ENCODE results near the gene FAM193A.
"Not testable (repeated sequence)": the region's sequence is repeated elsewhere in the genome, so short reads cannot be mapped to it uniquely, and the experiment has no call there.

Gene FAM193A, protein sequence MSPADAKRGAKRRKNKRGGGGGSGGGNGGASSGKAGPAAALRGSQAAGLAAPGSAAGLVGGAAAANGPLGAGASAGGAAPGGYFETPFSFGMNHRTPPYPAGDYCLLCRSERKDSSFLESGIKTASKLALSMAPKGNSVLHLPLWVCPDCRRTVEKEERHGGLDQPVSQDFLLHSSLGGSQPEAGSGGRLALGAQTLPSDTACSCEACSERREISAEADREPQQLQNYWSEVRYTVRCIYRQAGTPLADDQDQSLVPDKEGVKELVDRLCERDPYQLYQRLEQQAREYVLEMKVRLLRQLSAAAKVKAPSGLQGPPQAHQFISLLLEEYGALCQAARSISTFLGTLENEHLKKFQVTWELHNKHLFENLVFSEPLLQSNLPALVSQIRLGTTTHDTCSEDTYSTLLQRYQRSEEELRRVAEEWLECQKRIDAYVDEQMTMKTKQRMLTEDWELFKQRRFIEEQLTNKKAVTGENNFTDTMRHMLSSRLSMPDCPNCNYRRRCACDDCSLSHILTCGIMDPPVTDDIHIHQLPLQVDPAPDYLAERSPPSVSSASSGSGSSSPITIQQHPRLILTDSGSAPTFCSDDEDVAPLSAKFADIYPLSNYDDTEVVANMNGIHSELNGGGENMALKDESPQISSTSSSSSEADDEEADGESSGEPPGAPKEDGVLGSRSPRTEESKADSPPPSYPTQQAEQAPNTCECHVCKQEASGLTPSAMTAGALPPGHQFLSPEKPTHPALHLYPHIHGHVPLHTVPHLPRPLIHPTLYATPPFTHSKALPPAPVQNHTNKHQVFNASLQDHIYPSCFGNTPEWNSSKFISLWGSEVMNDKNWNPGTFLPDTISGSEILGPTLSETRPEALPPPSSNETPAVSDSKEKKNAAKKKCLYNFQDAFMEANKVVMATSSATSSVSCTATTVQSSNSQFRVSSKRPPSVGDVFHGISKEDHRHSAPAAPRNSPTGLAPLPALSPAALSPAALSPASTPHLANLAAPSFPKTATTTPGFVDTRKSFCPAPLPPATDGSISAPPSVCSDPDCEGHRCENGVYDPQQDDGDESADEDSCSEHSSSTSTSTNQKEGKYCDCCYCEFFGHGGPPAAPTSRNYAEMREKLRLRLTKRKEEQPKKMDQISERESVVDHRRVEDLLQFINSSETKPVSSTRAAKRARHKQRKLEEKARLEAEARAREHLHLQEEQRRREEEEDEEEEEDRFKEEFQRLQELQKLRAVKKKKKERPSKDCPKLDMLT (N-terminal part only)

DNA sequence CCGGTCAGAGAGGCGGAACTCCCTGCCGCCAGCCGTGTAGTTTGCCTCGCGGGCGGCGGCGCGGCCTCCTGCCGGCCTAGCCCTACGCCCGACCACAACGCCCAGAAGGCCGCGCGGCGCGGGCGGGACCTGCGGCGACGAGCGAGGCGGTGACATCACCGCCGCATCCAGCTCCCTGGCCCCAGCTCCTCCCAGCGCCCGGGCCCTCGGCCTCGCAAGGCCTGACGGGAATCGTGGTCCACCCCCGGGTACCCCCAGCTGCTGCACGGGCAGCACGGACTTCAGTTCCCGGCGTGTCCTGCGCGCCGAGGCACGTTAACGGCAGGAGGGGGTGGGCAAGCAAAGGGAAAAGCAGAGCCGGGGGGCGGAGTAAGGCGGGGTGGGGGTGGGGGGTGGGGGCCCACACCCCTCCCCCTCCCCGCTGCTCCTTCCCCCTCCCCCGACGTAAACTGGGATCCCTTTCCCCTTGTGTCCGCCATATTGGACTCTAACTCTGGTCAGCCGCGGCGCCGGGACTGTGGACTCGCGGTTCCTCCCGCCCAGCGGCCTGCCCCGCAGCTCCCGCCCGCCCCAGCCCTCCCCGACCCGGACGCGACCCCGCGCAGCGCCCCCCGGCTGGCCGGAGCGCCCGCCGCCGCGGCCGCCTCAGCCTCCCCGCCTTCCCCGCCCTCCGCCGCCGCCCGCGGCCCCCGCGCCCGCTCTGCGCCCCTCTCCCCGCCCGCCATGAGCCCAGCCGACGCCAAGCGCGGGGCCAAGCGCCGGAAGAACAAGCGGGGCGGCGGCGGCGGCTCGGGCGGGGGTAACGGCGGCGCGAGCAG is at the start of gene FAM193A:
FAM193A (plus strand) TSS at position 455 of the 818 bp plus-strand sequence; CDS start at position 724, 269 bp downstream.
- DNase-seq, result peak; percentile 99 to 100

DNA sequence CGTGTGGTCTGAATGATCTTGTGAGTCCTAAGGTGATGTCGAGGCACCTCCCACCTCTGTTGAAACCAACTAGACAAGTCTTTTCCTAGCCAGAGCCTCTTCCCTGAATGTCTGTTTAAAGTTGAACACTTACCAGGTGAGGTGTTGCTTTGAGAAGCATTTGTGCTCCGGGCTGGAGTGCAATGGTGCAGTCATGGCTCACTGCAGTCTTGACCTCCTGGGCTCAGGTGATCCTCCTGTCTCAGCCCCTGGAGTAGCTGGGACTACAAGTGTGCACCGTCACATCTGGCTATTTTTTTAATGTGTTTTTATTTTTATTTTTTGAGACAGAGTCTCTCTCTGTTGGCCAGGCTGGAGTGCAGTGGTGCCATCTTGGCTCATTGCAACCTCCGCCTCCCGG is 49.5 kb upstream of the FAM193A start:
- no peak for DNase-seq

DNA sequence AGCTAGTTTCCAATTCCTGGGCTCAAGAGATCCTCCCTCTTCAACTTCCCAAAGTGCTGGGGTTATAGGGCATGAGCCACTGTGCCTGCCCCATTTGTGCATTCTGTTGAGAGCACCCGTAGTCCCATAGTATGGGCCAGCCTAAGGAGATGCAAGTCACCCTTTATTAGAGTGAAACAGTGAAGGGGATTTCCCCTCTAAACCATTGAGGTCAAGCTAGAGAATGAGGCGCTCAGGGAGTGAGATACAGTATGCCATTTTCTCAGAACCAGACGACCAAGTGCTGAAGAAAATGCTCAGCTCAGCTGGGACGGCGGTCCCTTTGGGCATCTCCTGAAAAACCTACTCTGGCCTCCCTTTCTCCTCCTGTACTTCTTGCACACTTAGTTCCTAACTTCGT is 48.8 kb upstream of the FAM193A start:
- DNase-seq, result no peak

DNA sequence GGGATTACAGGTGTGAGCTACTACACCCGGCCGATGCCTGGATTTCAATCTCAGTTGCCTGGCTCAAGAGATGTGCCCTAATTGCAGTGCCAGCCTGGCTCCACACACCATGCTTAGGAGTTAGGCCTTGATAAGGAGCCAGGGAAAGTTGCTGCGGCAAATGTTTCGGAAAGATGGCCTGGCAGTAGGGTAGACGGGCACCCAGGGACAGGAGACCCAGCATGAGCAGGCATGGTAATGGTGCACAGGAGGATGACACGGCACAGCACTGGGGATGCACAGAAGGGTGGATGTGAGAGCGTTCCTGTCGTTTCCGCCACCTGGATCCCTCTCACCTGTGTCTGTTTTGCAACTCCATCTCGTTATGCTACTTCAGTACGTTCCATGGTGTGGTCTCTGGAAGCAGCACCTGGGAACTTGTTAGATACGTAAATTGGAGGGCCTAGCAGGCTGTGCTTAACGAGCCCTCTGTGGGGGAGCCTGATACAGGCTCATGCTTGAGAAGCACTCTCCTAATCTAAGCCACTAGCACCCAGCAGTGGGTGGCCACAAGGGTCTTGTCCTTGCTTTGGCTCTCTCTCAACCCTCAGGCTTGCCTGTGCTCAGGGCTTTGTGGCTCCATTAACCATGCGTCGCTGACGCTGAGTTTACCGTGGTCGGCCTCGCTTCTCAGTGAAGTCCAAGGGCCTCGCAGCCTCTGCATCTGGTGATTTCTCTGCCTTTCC is 47.2 kb upstream of the FAM193A start:
- no peak for DNase-seq

DNA sequence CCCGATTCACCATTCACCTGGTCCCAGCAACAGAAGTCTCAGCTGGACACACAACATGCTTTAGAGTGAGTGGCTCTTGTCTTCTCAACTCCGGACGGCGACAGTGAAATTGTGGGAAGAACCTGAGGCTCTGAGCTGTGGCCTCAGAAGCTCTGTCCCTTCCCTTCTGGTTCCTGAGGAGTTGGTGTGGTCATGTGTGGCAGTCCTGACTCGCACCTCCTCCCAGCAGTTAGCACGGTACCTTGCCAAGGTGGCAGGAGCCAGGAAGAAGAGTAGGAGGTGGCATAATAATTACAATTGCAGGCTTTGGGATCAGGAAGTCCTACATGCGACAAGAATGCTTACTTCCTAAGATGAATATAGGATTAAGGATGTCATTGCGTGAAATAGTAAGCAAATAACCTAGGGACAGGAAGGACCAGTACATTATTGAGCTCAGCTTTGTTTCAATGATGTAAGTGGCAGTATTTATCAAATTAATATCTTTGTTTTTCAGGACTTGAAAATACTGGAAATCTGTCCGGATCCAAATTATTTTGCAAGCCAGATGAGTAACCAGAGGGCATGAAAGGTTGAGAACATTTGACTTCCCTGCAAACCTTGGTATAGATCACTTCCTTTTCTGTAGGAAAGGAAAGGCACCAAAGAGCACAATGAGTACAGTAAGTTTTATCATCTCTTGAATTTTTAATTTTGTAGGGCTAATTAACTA is 46.5 kb upstream of the FAM193A start:
- DNase-seq, result no peak

DNA sequence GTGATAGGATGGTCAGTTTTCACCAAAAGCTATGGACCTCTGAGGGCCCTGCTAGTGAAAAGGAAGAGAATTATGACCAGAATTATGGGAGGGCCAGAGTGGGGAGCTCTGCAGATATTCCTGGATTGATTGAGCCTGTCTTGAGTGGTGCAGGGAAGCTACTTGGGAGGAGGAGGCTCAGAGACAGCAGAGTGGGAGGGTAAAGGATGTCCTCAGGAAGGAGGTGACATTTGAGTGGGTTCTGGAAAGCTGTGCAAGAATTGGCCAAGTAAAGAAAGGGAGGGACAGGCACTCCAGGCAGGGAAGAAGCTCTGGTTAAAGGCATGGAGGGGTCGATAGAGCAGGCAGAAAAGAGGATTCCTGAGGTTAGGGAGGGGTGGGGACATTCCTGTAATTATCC is 43.5 kb upstream of the FAM193A start:
- no peak for DNase-seq

DNA sequence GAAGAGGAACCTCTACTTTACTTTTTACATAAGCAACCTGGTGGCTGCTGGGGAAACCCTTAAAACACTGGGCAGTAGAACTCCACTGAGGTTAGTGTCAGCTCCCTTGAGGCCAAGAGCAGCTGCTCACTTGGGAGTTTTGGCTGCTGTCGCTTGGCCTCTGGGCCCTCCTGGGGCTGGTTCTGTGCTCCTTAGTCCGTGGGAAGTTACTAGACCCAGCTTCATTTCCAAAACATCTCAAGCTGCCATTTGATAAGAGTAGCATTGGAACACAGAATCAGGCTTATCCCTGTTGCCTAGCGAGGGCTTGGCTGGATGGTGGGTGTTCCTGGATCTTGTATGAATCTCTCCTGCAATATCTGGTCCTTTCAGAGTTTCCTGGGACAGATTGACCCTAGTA is 41.5 kb upstream of the FAM193A start:
- DNase-seq, result no peak

DNA sequence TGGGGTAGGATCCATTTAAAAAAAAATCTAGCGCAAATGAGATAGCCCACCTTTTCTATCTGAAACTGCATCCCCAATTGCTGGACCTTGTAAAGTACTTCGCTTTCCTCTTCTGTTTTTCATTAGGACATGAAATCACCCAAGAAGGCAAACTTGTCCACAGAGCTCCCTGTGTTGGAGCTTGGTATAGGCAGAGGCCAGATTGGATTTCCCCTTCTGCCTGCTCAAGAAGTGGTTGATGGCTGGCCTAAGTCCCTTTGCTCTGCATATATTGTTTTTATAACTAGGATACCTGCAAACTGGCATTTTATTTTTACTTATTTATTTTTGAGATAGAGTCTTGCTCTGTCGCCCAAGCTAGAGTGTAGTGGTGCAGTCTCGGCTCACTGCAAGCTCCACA is 39.1 kb upstream of the FAM193A start:
- no peak for DNase-seq

DNA sequence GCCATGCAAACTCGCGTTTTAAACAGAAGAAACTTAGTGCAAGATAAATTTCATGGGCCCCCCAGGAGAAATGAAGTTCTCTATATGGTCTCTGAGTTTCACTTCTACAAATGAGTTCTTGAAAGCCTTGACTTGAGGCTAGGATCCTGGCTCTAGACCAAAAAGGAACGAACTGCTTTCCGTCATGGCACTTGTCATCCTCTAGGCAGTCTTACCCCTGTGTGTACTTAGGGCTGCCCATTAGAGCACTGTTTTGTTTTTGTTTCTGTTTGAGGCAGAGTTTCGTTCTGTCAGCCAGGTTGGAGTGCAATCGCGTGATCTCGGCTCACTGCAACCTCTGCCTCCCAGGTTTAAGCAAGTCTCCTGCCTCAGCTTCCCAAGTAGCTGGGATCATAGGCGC is 38.5 kb upstream of the FAM193A start:
- peak; percentile 12 to 47 for DNase-seq

DNA sequence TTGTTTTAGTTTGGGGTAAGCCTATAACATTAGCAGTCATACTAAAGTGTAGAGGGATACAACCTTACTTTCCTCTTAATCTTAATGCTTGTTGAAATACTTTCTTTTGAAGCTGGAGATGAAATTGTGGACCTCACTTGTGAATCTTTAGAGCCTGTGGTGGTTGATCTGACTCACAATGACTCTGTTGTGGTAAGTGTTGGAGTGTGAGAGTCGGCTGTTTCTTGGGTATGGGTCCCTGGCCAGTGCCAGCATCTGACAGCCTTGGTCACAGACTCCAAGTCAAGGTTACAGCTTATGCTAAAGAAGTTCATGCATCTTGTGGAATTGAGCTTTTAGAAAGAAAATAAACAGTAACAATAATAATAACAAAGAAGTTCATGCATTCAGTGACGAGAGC is 35.9 kb upstream of the FAM193A start:
- no peak for DNase-seq

DNA sequence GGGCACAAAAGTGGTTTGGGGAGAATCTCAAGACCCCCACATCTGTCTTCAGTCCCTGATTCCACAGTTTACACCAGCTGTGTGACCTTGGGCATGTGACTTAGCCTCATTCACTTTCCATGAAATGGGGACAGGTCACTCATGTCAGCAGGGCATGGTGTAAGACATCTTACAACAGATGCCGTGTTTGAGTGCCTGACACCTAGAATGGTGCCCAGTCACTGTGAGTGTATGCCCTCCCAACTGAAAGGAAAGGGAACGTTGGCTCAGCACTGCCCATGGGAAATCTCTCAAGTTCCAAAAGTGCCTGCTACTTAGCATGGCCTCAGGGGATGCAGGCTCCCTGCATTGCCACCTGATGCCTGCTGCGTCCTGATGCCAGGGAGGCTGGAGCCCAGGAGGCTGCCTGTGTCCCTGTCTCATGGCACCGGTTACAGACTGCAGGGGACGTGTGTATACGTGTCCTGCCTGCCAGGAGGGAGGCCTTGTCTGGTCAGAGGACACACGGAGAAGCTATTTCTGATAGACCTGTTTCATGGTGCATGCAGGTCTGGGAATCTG is 35.3 kb upstream of the FAM193A start:
- no peak for DNase-seq

DNA sequence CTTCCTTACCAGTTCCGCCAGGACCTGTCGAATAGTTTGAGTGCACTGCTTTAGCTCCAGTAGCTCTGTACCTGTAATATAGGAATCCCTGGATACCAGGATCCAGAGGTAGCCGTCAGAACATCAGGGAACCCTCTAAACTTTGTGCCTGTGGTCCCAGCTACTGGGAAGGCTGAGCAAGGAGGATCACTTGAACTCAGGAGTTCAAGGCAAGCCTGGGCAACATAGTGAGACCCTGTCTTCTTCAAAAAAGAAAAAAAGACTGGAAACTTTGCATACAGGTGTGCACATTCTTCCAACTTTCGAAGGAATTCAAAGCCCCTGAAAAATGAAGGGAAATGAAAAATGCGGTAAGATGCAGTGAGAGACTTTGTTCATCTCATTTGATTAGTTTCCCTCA is 32.6 kb upstream of the FAM193A start:
- DNase-seq, result no peak

DNA sequence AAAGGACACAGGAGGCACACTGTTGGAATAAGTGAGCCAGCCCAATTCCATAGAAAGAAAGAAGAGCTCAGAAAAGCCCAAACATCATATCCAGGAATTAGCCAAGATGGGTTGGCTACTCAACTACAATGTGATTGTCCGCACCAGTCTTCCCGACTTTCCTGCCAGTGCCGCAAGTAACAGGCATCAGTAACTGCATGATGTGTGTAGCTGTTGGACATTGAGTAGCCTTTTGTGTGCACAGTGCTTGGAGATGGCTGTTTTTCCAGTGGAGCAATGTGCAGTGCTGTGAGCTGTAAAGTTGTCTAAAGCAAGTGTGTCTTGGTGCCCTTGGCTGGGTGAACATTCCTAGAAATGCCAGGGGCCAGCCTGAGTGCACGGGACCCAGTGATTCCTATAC is 29.2 kb upstream of the FAM193A start:
- DNase-seq, result no peak

DNA sequence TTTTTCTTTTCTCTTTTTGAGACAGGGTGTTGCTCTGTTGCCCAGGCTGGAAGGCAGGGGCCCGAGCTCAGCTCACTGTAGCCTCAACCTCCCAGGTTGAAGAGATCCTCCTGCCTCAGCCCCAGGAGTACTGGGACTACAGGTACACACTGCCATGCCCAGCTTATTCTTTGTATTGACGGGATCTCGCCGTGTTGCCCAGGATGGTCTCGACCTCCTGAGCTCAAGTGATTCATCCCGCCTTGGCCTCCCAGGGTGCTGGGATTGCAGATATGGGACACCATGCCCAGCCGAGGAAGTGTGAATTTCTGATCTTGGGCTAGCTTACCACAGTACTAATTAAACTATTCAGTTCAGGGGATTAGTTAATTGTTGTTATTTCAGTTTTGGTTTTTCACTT is 28.6 kb upstream of the FAM193A start:
- no peak for DNase-seq

DNA sequence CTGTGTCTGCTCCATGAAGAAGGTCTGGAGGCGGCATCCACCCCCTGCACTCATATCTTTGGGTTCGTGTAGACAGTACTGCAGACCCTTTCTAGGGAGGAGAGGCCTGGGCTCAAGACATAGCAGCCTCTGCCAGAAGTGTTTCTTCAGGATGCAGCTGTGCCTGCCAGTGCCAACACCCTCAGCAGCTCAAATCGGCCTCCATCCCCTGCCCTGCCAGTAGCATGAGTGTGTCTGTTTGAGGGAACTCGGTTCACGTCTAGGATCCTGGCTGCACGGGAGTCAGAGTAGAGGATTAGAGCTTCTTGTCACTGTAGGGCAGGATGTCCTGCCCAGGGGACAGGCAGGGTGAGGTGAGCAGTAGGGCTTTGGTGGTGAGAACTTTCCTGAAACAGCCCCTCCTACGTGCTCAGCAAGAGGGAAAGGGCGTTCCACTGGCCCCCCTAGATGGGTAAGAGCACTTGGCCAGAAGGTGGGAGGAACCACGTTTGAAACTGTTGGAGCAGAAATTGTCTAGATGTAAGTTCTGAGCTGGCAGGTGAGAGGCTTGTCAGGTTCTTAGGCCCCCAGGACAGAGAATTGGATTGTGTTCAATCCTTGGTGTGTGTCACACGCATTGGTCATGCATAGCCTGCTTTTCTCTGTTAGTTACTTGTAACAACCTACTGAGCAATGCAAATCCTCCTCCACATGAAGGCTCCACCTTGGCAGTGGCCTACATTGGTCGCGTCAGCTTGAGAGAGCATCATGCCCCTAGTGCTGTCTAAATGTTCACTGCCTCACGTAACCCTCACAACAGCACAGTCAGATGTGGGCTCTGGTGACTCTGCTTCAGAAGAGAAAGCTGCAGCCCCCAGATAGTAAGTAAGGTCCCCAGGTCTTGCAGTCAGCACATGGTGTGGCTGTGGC is 25.8 kb upstream of the FAM193A start:
- DNase-seq, result no peak

DNA sequence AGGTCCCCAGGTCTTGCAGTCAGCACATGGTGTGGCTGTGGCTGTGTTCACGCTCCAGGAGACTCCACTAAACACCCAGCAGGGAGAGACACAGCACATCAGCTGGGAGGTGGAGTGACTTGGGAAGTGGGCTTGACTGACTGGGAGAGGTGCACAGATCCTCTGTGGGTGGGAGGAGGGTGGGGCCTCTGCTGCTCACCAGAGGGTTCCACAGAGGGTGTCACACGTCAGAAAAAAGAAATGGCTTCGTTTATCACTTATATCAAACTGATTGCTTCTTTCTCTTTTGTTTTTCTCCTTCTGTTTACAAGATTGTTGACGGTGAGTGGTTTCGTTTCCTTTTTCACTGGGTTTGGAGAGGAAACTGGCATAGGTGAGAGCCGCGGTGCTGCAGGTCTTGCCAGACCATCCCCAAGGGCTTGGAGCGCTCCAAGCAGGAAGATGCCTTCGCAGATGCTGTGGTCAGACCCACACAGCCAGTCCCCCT is 24.8 kb upstream of the FAM193A start:
- peak in 1 of 2 donors; percentile 7 for DNase-seq

DNA sequence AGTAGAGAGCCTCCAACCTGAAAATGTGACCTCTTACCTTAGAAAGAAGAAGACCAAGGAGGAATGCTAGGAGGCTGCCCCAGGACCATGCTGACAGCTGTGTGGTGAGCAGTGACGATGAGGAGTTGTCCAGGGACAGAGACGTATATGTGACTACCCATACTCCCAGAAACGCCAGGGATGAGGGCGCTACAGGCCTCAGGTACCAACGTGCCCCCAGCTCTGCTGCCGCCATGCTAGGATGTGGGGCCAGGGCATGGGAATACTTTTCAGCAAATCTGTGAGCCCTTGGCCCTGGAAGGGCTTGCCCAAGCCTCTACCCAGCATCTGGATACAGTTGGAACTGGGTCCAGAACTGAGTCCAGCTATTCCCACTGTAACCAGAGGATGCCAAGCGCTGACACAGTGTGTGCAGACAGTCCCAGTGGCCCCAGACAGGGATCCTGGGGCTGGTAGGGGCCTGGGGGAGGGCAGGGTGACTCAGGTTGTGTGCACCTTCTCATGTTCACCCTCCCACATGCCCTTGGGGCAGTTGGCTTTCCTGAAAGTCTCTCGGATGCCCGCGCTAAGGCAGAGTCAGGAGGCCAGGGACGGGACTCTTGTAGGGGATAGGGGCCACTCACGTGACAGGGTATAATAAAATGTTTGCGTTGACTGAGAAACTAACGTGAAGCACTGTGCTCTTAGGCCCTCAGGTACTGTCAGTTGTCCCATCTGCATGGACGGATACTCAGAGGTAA is 23.9 kb upstream of the FAM193A start:
- no peak for DNase-seq

DNA sequence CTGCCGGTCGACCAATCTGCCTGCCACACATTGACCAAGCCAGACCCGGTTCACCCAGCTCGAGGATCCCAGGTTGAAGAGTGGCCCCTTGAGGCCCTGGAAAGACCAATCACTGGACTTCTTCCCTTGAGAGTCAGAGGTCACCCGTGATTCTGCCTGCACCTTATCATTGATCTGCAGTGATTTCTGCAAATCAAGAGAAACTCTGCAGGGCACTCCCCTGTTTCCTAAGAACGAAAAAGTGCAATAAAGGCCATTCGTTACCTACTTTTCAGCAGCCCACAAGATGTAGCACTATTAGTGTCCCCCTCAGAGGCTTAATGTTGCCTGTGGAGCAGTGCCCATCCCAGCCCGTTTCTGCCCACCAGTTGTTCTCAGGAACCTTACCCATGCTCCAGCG is 22.3 kb upstream of the FAM193A start:
- DNase-seq, result not testable (repeated sequence)

DNA sequence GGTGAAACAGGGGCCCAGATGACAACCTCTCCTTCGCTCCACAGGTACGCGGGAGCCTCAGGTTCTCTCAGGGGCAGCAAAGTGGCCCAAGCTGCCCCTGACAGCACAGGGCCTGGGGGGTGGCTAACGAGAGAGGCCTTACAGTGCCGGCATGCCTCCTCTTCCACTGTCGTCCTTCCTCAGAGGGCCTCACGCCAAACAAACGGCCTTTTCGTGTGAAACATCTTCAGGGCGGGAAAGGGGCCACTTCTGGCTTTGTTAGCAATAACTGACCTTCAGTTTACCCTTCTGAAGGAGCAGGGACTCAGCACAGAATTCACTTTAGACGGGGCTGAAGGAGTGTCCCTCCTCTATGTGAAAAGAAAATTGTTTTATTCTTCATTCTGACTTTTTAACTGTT is 21.5 kb upstream of the FAM193A start:
- not testable (repeated sequence) for DNase-seq

Data from CD4-positive, alpha-beta T cell treated with Interleukin-1 beta for 1 hour (primary cell).